GM12801 (cell line): ENCODE measurements around the gene MSX2.

Experiments used
- TF ChIP-seq, protein P1 (sequence below): IDR thresholded peaks from one replicate; pipeline ENCODE4 v1.5.1; 2011; ENCODE audit warnings: control low read depth; ENCODE audit not compliant: insufficient read length; ENCODE audit errors: extremely low read depth

The MSX2 gene

DNA sequence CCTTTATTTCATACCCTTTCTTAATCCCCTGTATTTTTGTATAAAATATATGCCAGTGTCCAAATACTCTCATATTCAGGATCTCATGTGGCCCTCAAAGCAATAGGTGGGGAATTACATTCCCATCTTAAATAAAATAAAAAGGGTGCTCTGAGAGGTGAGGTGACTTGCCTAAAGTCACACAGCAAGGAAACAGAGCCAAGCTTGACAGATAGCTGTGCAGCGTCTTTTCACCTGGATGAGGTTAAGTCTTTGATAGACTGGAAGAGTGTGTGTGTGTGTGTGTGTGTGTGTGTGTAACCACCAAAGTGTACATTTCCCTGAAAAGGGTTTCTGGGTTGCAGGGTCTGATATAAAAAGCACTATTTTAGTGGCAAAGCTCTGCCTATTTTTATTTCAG, 12.4 kb downstream of the MSX2 start:
- TF ChIP-seq, protein P1, sequence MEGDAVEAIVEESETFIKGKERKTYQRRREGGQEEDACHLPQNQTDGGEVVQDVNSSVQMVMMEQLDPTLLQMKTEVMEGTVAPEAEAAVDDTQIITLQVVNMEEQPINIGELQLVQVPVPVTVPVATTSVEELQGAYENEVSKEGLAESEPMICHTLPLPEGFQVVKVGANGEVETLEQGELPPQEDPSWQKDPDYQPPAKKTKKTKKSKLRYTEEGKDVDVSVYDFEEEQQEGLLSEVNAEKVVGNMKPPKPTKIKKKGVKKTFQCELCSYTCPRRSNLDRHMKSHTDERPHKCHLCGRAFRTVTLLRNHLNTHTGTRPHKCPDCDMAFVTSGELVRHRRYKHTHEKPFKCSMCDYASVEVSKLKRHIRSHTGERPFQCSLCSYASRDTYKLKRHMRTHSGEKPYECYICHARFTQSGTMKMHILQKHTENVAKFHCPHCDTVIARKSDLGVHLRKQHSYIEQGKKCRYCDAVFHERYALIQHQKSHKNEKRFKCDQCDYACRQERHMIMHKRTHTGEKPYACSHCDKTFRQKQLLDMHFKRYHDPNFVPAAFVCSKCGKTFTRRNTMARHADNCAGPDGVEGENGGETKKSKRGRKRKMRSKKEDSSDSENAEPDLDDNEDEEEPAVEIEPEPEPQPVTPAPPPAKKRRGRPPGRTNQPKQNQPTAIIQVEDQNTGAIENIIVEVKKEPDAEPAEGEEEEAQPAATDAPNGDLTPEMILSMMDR, result no peak

DNA sequence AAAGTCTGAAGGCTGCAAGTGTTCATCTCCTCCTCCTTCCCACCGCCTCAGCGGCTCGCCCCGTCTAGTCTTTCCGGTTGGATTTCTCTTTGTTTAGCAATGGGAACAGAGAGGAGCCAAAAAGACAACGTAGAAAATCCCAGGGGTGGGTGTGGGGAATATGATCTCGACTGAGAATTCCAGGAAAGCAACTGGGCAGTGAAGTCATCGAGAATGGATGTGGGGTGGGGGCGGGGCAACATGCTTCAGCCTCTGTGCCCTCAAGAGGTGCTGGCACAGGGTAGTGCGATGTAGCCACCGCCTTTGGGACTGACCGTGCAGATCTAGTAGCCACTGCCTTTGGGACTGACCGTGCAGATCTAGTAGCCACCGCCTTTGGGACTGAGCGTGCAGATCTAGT, 12.9 kb downstream of the MSX2 start:
- TF ChIP-seq, protein P1, result no peak

GRCh38 chr5:174741352-174741751, 17.0 kb downstream of the MSX2 start:
- TF ChIP-seq, protein P1, result no peak

GRCh38 chr5:174744896-174745295, 20.5 kb downstream of the MSX2 start:
- TF ChIP-seq, protein P1, result no peak

DNA sequence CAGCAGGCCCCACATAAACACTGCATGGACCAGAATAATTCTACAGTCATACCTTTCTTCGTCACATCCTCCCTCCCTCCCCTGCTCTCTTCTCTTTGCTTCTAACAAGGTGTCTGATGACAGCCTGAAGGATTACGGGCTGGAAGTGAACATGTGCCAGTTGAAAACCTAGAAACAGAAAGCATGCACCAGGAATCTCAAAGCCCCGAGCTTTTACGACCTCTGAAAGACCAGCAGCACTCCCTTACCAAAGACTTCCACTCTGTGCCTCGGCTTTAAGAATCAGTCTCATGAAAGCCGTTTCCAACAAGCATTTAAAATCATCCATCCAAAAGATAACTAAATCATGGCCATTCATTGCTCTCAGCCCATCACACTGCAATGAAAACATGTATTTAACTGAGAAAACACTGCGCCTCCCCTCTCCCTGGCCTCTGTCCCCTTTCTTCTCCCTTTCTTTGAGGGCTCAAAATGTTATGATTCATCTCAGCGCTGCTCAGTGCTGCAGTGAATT, 21.3 kb downstream of the MSX2 start:
- TF ChIP-seq, protein P1, result no peak

GRCh38 chr5:174750711-174751110, 26.3 kb downstream of the MSX2 start:
- TF ChIP-seq, protein P1, result no peak

DNA sequence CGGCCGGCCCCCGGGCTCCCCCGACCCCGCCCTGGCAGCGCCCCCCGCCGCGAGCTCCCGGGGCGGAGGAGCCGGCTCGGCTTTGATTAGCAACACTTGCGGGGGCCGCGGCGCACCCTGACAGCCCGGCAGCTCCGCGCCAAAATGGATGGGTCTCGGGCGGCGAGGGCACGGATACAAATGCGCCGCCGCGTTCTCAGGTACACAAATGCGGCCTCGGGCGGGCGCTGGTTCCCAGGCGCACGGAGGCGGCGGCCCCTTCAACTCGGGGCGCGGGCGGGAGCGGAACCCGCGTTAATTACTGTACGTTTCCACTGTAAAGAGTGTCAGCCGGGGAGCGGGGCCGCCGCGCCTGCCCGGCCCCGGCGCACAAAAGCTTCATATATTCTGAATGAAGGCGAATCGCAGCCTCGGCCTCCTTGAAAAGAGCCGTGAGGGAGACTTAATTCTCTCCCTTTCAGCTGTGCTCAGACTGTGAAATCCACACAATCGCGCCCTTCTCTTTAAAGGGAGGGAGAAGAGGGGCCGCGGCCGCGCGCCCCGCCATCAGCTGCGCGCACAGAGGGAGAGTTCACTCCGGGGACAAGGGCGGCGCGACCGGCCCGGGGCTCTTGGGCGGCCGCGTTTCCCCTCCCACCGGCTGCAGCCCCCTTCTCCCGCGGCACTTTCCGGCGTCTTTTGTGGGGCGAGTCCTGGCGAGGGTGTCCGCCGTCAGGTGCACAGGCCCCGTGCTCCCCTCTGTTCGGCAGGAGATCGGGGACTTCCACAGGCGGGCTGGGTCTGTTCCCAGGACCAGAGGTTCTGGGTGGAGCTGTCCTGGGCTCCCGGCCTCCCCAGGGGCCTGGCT, 27.0 kb downstream of the MSX2 start:
- TF ChIP-seq, protein P1, result no peak
